GM19099 (cell line): ENCODE results near the gene SUN1.

Source experiments
- POLR2A ChIP-seq: IDR thresholded peaks from 3 replicates; pipeline ENCODE4 v1.6.1; 2011; ENCODE audit warnings: low read depth; ENCODE audit not compliant: insufficient read length; ENCODE audit errors: extremely low read depth

SUN1 gene

GRCh38 chr7:917255-918117, 85.2 kb downstream of the SUN1 start:
- TF ChIP-seq POLR2A: no peak

- TF ChIP-seq POLR2A: no peak
Measured at GRCh38 chr7:918118-918425, 85.8 kb downstream of the SUN1 start.

- TF ChIP-seq POLR2A: no peak
Measured at GRCh38 chr7:918441-919113, 86.3 kb downstream of the SUN1 start.

GRCh38 chr7:919114-919442, 86.8 kb downstream of the SUN1 start:
- TF ChIP-seq POLR2A: no peak

GRCh38 chr7:919924-920341, 87.7 kb downstream of the SUN1 start:
- no peak for TF ChIP-seq POLR2A

GRCh38 chr7:920351-921070, 88.2 kb downstream of the SUN1 start:
- no peak for TF ChIP-seq POLR2A

- no peak for TF ChIP-seq POLR2A
Measured at GRCh38 chr7:921071-921461, 88.8 kb downstream of the SUN1 start.

- TF ChIP-seq POLR2A: no peak
Measured at GRCh38 chr7:921581-922333, 89.5 kb downstream of the SUN1 start.

GRCh38 chr7:922334-923107, 90.2 kb downstream of the SUN1 start:
- no peak for TF ChIP-seq POLR2A

GRCh38 chr7:923108-924041, 91.1 kb downstream of the SUN1 start:
- peak; percentile 84 for TF ChIP-seq POLR2A
